Cardiac fibroblast (primary cell): ENCODE data around the gene MAN1C1.
"Not testable (repeated sequence)": the region's sequence is repeated elsewhere in the genome, so short reads cannot be mapped to it uniquely, and the experiment has no call there.

ENCODE experiments used
- DNase-seq, 2 donors: peaks; one replicate each; pipeline versions ENCODE4 v3.0.0 to v3.0.0-alpha.2; 2010; ENCODE audit warnings: low read depth in 2 of 2
- H3K4me3 ChIP-seq, 2 donors: replicated peaks in 1 of 2; 1 replicate in 1 of 2; 2 replicates in 1 of 2; pipeline ENCODE4 v1.5.1; 2011; ENCODE audit warnings: low read depth in 2 of 2, low read length in 2 of 2, mild to moderate bottlenecking in 2 of 2, moderate library complexity in 1 of 2
- TF ChIP-seq, protein P1 (sequence below): IDR thresholded peaks from one replicate; pipeline ENCODE4 v1.5.1; 2011; ENCODE audit warnings: low read depth, mild to moderate bottlenecking, low read length, inconsistent platforms

Gene MAN1C1

DNA sequence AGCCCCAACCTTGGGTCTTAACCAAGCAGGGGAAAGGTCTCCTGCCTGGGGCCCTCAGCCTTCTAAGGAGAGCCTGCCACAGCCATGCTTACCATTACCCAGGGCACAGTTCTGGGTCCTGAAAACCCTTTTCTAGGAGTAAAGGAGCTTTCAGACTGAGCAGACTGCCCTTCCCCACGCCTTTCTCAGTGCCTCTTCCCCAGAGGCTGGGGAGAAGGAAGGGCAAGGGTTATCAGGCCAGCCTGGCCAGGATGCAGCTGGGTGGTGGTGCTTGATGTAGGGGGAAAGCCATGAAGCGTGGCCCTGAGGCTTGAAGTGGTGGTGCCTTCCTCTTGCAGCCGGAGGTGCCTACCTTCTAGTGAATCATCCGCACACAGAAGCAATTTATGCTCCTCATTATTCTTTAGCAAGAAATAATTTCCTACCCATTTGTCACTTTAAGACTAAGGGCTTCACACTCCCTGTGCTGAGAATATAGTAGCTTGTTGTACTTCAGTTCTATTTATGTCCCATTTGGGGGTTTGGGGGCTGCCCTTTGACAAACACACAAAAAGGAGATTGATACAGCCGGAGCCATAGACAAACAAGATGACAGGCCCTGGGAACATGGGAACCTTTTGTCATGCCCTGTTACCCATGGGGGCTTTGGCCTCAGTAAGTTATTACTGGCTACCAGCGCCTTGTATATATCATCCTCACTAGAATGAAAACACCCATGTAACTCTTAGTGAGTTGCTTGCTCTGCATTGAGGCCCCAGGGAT is 40.7 kb downstream of the MAN1C1 start:
- H3K4me3 ChIP-seq, result no peak overlapping the region
- DNase-seq, result no peak
- TF ChIP-seq, protein P1, sequence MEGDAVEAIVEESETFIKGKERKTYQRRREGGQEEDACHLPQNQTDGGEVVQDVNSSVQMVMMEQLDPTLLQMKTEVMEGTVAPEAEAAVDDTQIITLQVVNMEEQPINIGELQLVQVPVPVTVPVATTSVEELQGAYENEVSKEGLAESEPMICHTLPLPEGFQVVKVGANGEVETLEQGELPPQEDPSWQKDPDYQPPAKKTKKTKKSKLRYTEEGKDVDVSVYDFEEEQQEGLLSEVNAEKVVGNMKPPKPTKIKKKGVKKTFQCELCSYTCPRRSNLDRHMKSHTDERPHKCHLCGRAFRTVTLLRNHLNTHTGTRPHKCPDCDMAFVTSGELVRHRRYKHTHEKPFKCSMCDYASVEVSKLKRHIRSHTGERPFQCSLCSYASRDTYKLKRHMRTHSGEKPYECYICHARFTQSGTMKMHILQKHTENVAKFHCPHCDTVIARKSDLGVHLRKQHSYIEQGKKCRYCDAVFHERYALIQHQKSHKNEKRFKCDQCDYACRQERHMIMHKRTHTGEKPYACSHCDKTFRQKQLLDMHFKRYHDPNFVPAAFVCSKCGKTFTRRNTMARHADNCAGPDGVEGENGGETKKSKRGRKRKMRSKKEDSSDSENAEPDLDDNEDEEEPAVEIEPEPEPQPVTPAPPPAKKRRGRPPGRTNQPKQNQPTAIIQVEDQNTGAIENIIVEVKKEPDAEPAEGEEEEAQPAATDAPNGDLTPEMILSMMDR, result no peak

DNA sequence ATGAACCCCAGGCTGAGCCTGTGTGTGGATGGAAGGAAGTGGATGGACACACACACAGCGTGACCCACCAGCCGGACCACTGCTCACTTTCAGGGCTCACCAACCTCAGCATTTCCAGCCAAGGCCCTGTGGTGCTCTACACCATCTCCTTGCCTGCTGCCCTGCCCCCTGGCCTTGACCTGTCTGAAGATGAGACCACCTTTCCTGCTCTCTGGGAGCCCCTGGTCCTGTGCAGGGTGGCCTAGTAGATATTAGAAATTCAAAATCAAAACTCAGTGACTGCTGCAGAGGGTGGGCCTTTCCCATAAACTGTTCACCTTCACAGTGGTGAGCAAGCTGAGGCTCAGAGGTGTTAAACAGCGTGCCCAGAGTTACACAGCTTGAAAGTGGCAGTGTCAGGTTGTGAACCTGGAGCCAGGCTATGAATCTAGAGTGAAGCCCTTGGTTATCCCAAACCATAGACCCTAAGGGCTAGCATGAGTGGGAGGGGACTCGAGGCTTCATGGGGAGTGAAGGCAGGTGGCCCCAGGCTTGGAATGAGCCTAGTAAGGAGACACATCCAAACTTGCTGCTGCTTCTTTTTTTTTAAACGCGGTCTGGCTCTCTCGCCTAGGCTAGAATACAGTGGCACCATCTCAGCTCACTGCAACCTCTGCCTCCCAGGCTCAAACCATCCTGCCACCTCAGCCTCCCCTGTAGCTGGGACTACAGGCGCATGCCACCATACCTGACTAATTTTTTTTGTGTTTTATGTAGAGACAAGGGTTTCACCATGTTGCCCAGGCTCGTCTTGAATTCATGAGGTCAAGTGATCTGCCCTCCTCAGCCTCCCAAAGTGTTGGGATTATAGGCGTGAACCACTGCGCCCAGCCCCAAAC is 41.5 kb downstream of the MAN1C1 start:
- H3K4me3 ChIP-seq, result no peak overlapping the region
- DNase-seq, result no peak
- TF ChIP-seq, protein P1, result no peak

DNA sequence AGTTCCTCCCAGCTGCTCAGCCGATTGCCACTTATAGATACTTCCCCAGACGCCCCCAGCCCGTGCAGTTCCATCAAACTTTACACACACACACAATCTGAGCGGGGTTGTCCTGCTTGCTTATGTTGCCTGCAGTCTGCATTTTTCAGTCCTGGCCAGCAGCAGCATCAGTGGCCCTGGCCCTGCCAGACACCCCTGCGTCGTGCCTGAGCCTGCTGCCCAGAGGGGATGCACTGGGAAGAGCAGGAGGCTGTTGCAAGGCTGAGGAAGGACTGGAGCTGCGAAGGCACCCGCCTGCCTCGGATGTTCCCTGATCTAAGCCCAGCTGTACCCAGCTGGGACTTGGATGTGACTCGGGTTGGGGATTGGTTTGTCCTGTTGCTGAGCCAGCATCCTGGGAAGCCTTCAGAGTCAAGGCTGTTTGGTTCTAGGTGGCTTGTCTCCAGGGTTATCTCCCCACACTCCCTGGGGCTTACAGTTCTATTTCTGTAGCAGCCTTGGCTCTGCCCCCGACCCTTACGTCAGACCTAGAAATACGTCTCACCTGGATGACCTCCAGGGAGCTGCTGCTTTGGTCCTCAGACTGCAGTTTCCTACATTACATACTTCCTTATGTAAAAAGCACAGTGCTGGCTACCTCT is 42.3 kb downstream of the MAN1C1 start:
- DNase-seq, result peak; percentile 9 to 67
- H3K4me3 ChIP-seq, result no peak overlapping the region
- TF ChIP-seq, protein P1, result no peak

DNA sequence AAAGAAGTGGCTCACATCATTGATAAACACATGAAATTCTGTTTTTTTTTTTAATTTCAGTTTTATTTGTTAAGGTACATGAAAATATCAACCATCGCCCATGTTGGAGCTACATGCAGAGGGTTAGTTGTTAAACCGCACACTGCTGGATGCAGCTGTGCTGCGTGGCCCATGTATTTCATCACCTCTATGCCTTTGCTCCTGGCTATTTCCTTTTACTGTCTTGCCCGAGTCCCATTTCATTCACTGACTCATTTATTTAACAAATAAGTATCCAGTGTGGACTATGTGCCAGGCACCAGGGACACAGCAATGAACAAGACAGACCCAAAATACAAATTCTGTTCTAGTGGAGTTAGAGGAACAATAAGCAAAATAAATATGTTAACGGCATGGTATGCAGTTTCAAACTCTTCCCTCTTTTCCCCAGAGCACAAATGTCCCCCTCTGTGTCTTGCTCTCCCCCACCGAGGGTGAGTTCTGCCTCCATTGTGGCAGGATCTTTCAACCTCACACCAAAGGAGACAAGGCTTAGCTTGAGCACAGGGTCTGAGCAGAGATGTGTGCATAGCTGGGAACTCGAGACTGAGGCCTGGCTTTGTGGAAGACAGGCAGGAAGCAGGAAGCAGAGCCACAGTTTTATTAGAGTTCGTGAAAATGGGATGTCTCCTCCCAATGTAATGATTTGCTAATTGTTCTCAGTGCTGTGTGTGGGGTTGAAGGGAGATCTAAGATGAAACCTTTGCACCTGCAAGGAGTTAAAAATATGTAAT is 44.6 kb downstream of the MAN1C1 start:
- H3K4me3 ChIP-seq, result no peak overlapping the region
- peak; percentile 37 to 41 for DNase-seq
- TF ChIP-seq, protein P1, result no peak

DNA sequence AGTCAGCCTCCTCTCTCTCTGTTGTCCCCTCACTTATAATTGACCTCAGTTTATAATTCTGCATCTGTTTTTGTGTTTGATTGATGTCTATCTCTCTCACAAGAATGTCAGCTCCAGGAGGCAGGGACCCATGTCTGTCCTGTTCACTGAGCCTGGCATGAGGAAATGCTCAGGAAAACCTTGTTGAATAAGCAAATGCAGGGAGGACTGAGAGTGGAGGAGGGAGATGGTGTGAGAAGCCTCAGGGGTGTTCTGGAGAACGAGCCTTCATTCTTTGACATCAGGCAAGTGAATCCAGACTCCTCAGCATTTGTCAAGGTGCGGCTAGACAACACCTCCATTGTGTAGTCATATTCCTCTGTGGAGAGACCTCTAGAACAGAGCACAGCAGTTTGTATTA is 45.5 kb downstream of the MAN1C1 start:
- no peak for DNase-seq
- TF ChIP-seq, protein P1, result no peak
- no peak overlapping the region for H3K4me3 ChIP-seq

DNA sequence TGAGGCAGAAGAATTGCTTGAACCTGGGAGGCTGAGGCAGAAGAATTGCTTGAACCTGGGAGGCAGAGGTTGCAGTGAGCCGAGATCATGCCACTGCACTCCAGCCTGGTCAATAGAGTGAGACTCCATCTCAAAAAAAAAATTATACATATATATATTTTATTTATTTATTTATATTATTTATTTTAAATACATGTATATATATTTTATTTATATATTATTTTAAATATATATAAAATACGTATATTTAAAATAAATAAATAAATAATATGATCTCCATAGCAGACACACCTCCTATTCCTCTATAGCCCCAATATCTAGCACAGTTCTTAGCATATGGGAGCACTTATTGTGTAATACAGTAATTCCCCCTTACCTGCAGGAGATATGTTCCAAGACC is 46.4 kb downstream of the MAN1C1 start:
- not testable (repeated sequence) for H3K4me3 ChIP-seq

More for the DNA sequence above, 46.4 kb downstream of the MAN1C1 start:
- DNase-seq, result not testable (repeated sequence)
